Muscle of leg (tissue), 11 donors: ENCODE results near the gene PYY. TPM values are rescaled to one million over a fixed set of nuclear protein-coding genes. Genes with fewer than 3 reads are reported as not detected.
"Not testable (repeated sequence)": the region's sequence is repeated elsewhere in the genome, so short reads cannot be mapped to it uniquely, and the experiment has no call there.

Source experiments
- DNase-seq: peaks from one replicate; pipeline ENCODE4 v3.0.0; 2013
- H3K27ac ChIP-seq: one replicate; pipeline ENCODE4 v1.5.1; 2013; ENCODE audit warnings: mild to moderate bottlenecking, low read length, control low read depth
- H3K27me3 ChIP-seq: one replicate; pipeline ENCODE4 v1.6.1; 2013; ENCODE audit warnings: low read length; ENCODE audit not compliant: control insufficient read depth, insufficient read depth
- H3K36me3 ChIP-seq: one replicate; pipeline ENCODE4 v1.6.1; 2013; ENCODE audit warnings: low read length; ENCODE audit not compliant: control insufficient read depth, insufficient read depth
- H3K4me1 ChIP-seq: one replicate; pipeline ENCODE4 v1.6.1; 2013; ENCODE audit warnings: low read length; ENCODE audit not compliant: control insufficient read depth, insufficient read depth
- H3K4me3 ChIP-seq: one replicate; pipeline ENCODE4 v1.5.1; 2013; ENCODE audit warnings: low read length, control low read depth
- H3K9me3 ChIP-seq: replicated peaks from 2 replicates; pipeline ENCODE4 v1.6.1; 2013; ENCODE audit warnings: low read depth, low read length; ENCODE audit not compliant: control insufficient read depth
- WGBS: methylation state at CpG from one replicate; pipeline ENCODE4 v1.1.5; 2013; ENCODE audit warnings: missing lambda C conversion rate; ENCODE audit not compliant: insufficient coverage; 5-methylcytosine and 5-hydroxymethylcytosine counted together
- polyA plus RNA-seq, 8 donors: library from polyadenylated mRNA; unstranded; fragments of 120-200 nt; gene quantifications; one replicate each; pipeline versions ENCODE4 v1.2.1 to v1.2.3, GENCODE V29; 2013; ENCODE audit warnings: inconsistent platforms in 1 of 8, low replicate concordance in 1 of 8; ENCODE audit not compliant: insufficient read length in 8 of 8, insufficient read depth in 1 of 8
- total RNA-seq: library from RNA; stranded (reverse); fragments of 120-200 nt; gene quantifications from one replicate; pipeline ENCODE4 v1.2.4, GENCODE V29; 2013

Gene PYY
- total and polyA plus RNA-seq, 9 donors: 0.17 to 0.80 TPM; not detected in 7

DNA sequence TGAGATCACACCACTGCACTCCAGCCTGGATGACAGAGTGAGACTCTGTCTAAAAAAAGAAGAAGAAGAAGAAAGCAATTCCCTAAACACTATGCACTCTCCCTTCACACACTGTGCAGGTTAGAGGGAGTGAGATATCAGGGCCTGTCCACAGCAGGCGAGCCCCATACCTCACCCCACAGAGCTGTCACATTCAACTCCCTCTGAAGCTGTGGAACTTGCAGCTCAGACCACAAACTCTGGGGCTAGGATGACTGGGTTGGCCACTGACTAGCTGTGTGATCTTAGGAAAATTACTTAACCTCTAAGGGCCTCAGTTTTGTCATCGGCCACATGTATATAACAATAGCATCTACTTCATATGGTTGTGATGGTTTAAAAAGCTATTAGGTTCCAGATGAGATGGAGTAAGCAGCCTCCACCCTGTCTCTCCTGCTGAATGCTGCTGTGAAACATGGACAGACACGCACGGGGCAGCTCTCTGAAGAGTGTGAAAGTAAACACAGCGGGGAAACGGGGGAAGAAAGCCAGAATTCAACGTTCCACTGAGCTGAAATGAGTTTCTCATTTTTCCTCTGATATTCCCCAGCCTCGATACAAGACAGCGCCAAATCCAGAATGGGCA is 13.6 kb upstream of the PYY start:
- no peaks in the 10 kb centered on the region for H3K4me1 ChIP-seq
- no peaks in the 10 kb centered on the region for H3K36me3 ChIP-seq
- no peak overlapping the region for H3K27ac ChIP-seq
- WGBS: 50% methylated on average over 2 of the region's 9 CpGs
- peaks cover 10% of the 10 kb centered on the region for H3K27me3 ChIP-seq
- H3K4me3 ChIP-seq: no peak overlapping the region
- H3K9me3 ChIP-seq: no peaks in the 10 kb centered on the region
- no peak for DNase-seq

GRCh38 chr17:43966276-43966675 is 12.5 kb upstream of the PYY start:
- Histone ChIP-seq H3K9me3 (no peaks in the 10 kb centered on the region), H3K4me3 (no peak overlapping the region), H3K27me3 (peaks cover 15% of the 10 kb centered on the region), H3K4me1 (no peaks in the 10 kb centered on the region), H3K27ac (no peak overlapping the region), H3K36me3 (no peaks in the 10 kb centered on the region)
- no CpG with 5 or more reads among the region's 3 CpGs for WGBS
- DNase-seq: no peak

- 57% methylated on average over 6 of the region's 7 CpGs for WGBS
Observed at GRCh38 chr17:43962479-43962878, 8.7 kb upstream of the PYY start.

DNA sequence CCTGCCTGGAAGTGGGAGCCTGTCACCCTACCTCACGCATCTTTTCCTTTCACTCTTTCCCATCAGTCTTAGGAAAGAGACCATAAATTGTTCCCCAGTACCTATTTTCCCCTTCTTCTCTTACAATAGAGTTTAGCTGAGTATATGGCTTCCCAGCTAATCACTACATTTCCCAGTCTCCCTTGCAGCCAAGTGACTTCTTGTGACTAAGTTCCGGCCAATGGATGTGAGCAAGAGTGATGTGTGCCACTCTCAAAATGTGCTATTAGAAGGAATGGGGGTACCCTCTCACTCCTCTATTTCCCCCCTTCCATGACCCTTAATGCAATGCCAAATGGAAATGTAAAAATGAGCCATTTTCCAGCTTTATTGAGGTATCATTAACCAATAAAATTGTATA is 8.2 kb upstream of the PYY start:
- WGBS: no CpG with 5 or more reads among the region's 2 CpGs
- Histone ChIP-seq H3K27ac (no peak overlapping the region), H3K36me3 (no peaks in the 10 kb centered on the region), H3K27me3 (peaks cover 25% of the 10 kb centered on the region), H3K9me3 (no peaks in the 10 kb centered on the region), H3K4me3 (no peak overlapping the region), H3K4me1 (no peaks in the 10 kb centered on the region)
- no peak for DNase-seq

More at GRCh38 chr17:43962479-43962878, 8.7 kb upstream of the PYY start:
- Histone ChIP-seq H3K27ac (no peak overlapping the region), H3K4me3 (no peak overlapping the region), H3K4me1 (no peaks in the 10 kb centered on the region), H3K27me3 (peaks cover 27% of the 10 kb centered on the region), H3K9me3 (no peaks in the 10 kb centered on the region), H3K36me3 (no peaks in the 10 kb centered on the region)
- no peak for DNase-seq

DNA sequence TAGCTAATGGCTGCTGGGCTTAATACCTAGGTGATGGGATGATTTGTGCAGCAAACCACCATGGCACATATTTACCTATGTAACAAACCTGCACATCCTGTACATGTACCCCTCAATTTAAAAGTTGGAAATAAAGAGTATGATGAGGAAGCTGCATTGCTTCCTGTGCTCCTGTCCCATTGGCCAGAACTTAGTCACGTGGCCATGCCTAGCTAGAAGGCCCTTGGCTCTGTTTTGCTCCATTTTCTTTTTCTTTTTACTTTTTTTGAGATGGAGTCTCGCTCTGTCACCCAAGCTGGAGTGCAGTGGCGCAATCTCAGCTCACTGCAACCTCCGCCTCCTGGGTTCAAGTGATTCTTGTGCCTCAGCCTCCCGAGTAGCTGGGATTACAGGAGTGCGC is 7.6 kb upstream of the PYY start:
- peaks cover 29% of the 10 kb centered on the region for H3K27me3 ChIP-seq
- H3K27ac ChIP-seq, H3K4me3 ChIP-seq, H3K4me1 ChIP-seq, H3K9me3 ChIP-seq, H3K36me3 ChIP-seq, DNase-seq: not testable (repeated sequence)
- 92% methylated on average over 4 of the region's 6 CpGs for WGBS

DNA sequence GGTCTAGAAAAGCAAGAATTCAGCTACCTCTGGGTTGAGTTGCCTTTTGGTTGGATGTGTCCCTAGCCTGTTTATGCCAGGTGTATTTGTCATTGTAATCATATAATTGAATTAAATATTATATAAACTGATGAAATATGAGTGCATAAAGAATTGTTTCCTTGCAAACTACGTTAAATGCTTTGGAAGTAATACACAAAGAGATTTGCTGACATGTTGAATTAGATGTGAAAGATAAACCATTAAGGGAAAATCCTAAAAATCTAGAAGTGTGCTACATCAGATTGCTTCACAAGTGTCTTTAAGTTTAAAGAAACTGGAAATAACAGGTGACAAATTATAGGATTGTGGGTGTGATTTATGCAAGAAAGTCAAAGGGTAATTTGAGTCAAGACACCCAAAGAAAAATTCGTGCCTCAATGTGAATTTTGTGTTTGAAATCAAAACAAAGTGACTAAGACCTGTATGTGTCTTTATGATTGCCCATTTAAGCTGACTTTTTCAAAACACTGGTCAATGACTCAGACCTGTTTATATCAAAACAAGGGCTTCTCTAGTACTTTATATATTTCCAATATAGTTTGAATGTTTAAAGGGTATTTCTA is 5.1 kb upstream of the PYY start:
- H3K4me1 ChIP-seq: no peaks in the 10 kb centered on the region
- no peaks in the 10 kb centered on the region for H3K9me3 ChIP-seq
- H3K36me3 ChIP-seq: no peaks in the 10 kb centered on the region
- H3K27me3 ChIP-seq: peaks cover 51% of the 10 kb centered on the region
- H3K27ac ChIP-seq: no peak overlapping the region
- no peak overlapping the region for H3K4me3 ChIP-seq
- WGBS: no CpG with 5 or more reads among the region's 2 CpGs
- no peak for DNase-seq

- Histone ChIP-seq H3K9me3 (no peaks in the 10 kb centered on the region), H3K36me3 (no peaks in the 10 kb centered on the region), H3K27me3 (peaks cover 65% of the 10 kb centered on the region), H3K27ac (no peak overlapping the region), H3K4me1 (peaks cover 12% of the 10 kb centered on the region), H3K4me3 (no peak overlapping the region)
- no peak for DNase-seq
- WGBS: 70% methylated on average over 3 of the region's 8 CpGs
Observed at GRCh38 chr17:43956222-43956621, 2.5 kb upstream of the PYY start.

DNA sequence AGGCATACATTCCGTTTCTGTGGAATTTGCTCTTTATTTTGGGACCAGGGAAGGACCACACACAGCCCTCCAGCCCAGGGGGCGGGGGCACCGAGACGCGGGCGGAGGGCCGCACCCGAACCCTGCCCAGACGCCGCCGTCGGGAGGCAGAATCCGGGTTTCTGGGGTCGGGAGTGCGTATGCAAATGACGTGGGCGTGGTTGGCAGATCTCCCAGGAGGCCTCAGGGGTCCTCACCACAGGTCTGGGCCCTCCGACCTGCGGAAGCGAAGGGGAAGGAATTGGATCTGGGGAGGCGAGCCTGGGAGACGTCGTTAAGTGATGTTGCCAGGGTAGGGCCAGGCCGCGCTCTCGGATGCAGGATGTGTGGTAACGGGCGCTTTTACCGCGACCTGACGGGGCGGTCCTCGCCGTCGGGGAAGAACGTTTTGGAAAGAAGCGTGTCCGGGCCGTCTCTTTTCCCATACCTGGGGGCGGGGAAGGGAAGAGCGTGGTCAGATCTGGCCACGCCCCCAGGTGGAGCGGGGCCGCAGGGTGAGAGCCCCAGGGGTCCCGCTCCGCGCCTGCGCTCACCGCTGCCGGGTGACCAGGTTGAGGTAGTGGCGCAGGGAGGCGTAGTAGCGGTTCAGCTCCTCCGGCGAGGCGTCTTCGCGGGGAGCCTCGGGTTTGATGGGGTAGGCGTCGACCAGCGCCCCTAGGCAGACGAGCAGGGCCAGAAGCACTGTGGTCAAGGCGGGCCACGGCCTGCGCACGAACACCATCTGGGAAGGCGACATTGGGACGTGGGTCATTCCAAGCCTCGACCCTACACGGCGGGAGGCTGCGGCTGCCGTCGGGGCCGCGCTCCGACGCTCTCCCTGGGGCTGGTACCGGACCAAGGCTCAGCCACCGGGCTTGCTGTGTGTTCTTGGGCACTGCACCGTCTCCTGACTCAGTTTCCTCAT is 745 bp downstream of the PYY start:
- Histone ChIP-seq H3K27me3 (peaks cover 74% of the 10 kb centered on the region), H3K9me3 (no peaks in the 10 kb centered on the region), H3K4me3 (no peak overlapping the region), H3K36me3 (no peaks in the 10 kb centered on the region), H3K27ac (no peak overlapping the region), H3K4me1 (peaks cover 12% of the 10 kb centered on the region)
- DNase-seq: peak; percentile 24
- 1% methylated on average over 76 of the region's 82 CpGs for WGBS

GRCh38 chr17:43952351-43952723 is 1.4 kb downstream of the PYY start:
- peaks cover 70% of the 10 kb centered on the region for H3K27me3 ChIP-seq
- peak; percentile 41 for DNase-seq

DNA sequence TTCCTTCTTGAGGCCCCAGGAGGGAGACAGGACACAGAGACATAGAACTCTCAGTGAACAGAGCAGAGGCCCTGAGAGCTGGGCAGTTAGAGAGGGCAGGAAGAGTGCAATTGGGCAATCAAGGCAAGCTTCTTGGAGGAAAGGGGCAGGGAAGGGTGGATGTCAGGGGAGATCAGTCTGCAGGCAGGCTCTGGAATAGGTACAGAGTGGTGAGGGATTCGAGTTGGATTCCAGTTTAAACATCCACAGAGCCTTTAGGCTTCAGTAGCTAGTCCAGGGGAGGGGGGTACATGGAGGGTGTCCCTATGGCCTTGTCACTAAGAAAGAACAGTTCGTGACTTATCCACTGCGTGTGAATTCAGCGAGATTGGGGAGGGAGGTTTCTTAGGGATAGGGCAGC is 2.0 kb downstream of the PYY start:
- Histone ChIP-seq H3K36me3 (no peaks in the 10 kb centered on the region), H3K4me1 (peaks cover 12% of the 10 kb centered on the region), H3K27me3 (peaks cover 70% of the 10 kb centered on the region), H3K9me3 (no peaks in the 10 kb centered on the region), H3K27ac (no peak overlapping the region), H3K4me3 (no peak overlapping the region)
- WGBS: 40% methylated on average over 1 of the region's 4 CpGs
- DNase-seq: no peak

More at GRCh38 chr17:43952351-43952723, 1.4 kb downstream of the PYY start:
- Histone ChIP-seq H3K27ac (no peak overlapping the region), H3K4me3 (no peak overlapping the region), H3K9me3 (no peaks in the 10 kb centered on the region), H3K4me1 (peaks cover 12% of the 10 kb centered on the region), H3K36me3 (no peaks in the 10 kb centered on the region)
- under 1% methylated on average over 15 of the region's 19 CpGs for WGBS
